Activated naive CD4-positive, alpha-beta T cell treated with anti-CD3 and anti-CD28 coated beads for 36 hours (primary cell): Measurements from ENCODE around the gene NDUFS1. TPM values are rescaled to one million over a fixed set of nuclear protein-coding genes. Genes with fewer than 3 reads are reported as not detected.
"Not testable (repeated sequence)": the region's sequence is repeated elsewhere in the genome, so short reads cannot be mapped to it uniquely, and the experiment has no call there.

Experiments
- CTCF ChIA-PET: fragments of 350-600 bp; sonication (Branson Sonifier 250); formaldehyde crosslinking; loops from one replicate; lab custom pipeline; 2021; ENCODE audit warnings: antibody characterized with exemption; lab: Charles Lee
- DNase-seq: peaks from one replicate; pipeline ENCODE4 v3.0.0-alpha.2; 2020
- H3K27ac Mint-ChIP-seq: one replicate; pipeline ENCODE4 v1.8.0; 2021; ENCODE audit warnings: mild to moderate bottlenecking, mixed read lengths
- H3K27me3 Mint-ChIP-seq: one replicate; pipeline ENCODE4 v1.8.0; 2021; ENCODE audit warnings: low read depth, mixed read lengths
- H3K36me3 Mint-ChIP-seq: one replicate; pipeline ENCODE4 v1.8.0; 2021; ENCODE audit warnings: low read depth, mixed read lengths
- H3K4me1 Mint-ChIP-seq: one replicate; pipeline ENCODE4 v1.8.0; 2021; ENCODE audit warnings: low read depth, mixed read lengths
- H3K4me3 Mint-ChIP-seq: one replicate; pipeline ENCODE4 v1.8.0; 2021; ENCODE audit warnings: mild to moderate bottlenecking, moderate library complexity, mixed read lengths
- H3K9me3 Mint-ChIP-seq: one replicate; pipeline ENCODE4 v1.8.0; 2021; ENCODE audit warnings: mixed read lengths
- intact Hi-C: fragments of 100-400 bp; cut with micrococcal nuclease; formaldehyde crosslinking; loops from one replicate; pipeline ENCODE4 v1.15.1; 2023
- total RNA-seq, 2 experiments: library from RNA; stranded (reverse); gene quantifications; one replicate each; pipeline ENCODE4 v1.2.3, GENCODE V29; 2021

NDUFS1 gene
- total RNA-seq, 2 experiments from 2014 or later: 81.1 to 83.3 TPM

- H3K4me3 Mint-ChIP-seq, H3K27ac Mint-ChIP-seq, H3K36me3 Mint-ChIP-seq, DNase-seq, H3K27me3 Mint-ChIP-seq, H3K9me3 Mint-ChIP-seq, intact Hi-C loops: not testable (repeated sequence)
- peaks cover 38% of the 10 kb centered on the region for H3K4me1 Mint-ChIP-seq
- CTCF ChIA-PET: interaction anchor here (0.6 kb wide), 1 partner anchor 179 kb away, joined by 3 read pairs; no protein-coding TSS in a partner anchor
Observed at GRCh38 chr2:206077879-206078278, 81.4 kb downstream of the NDUFS1 start.

- no peak overlapping the region for H3K27ac Mint-ChIP-seq
- CTCF ChIA-PET: no interaction called here
- intact Hi-C loops: no loop called here
Observed at GRCh38 chr2:206075113-206075512, 84.1 kb downstream of the NDUFS1 start.

GRCh38 chr2:206071807-206072206 is 87.4 kb downstream of the NDUFS1 start:
- Mint-ChIP-seq H3K27ac (no peak overlapping the region), H3K27me3 (no peaks in the 10 kb centered on the region), H3K36me3 (peaks cover 14% of the 10 kb centered on the region), H3K9me3 (no peaks in the 10 kb centered on the region), H3K4me3 (no peak overlapping the region), H3K4me1 (peaks cover 32% of the 10 kb centered on the region)
- CTCF ChIA-PET: no interaction called here
- DNase-seq: no peak
- intact Hi-C loops: no loop called here

More at GRCh38 chr2:206075113-206075512, 84.1 kb downstream of the NDUFS1 start:
- Mint-ChIP-seq H3K4me3 (no peak overlapping the region), H3K9me3 (no peaks in the 10 kb centered on the region), H3K27me3 (no peaks in the 10 kb centered on the region), H3K36me3 (peaks cover 12% of the 10 kb centered on the region), H3K4me1 (peaks cover 35% of the 10 kb centered on the region)
- no peak for DNase-seq

- Mint-ChIP-seq H3K4me1 (peaks cover 36% of the 10 kb centered on the region), H3K36me3 (peaks cover 13% of the 10 kb centered on the region), H3K27ac (no peak overlapping the region), H3K4me3 (no peak overlapping the region), H3K9me3 (no peaks in the 10 kb centered on the region), H3K27me3 (no peaks in the 10 kb centered on the region)
- DNase-seq: no peak
- intact Hi-C loops: no loop called here
- CTCF ChIA-PET: no interaction called here
Observed at GRCh38 chr2:206069417-206069816, 89.8 kb downstream of the NDUFS1 start.

GRCh38 chr2:206068207-206068606 is 91.0 kb downstream of the NDUFS1 start:
- CTCF ChIA-PET: interaction anchor here (0.6 kb wide), 1 partner anchor 104 kb away, joined by 3 read pairs; no protein-coding TSS in a partner anchor
- intact Hi-C loops: no loop called here

More at GRCh38 chr2:206068207-206068606, 91.0 kb downstream of the NDUFS1 start:
- no peak overlapping the region for H3K27ac Mint-ChIP-seq
- peaks cover 37% of the 10 kb centered on the region for H3K4me1 Mint-ChIP-seq
- no peaks in the 10 kb centered on the region for H3K27me3 Mint-ChIP-seq
- no peak for DNase-seq
- no peak overlapping the region for H3K4me3 Mint-ChIP-seq
- no peaks in the 10 kb centered on the region for H3K9me3 Mint-ChIP-seq
- peaks cover 13% of the 10 kb centered on the region for H3K36me3 Mint-ChIP-seq

Other genes with a start within 250 kb of the NDUFS1 start
- gene INO80D, start 73.3 kb downstream of the NDUFS1 start, total RNA-seq: 10 to 100 TPM; 14.8 to 15.0 TPM
- 1,000 to 10,000 TPM; 1,328 to 1,373 TPM for gene EEF1B2, start 451 bp upstream of the NDUFS1 start, total RNA-seq
- gene ZDBF2, start 115.2 kb upstream of the NDUFS1 start, total RNA-seq: 1 to 10 TPM; 3.9 to 4.8 TPM